Fibroblast of the conjunctiva (primary cell): ENCODE measurements around the gene LTO1.
"Not testable (repeated sequence)": the region's sequence is repeated elsewhere in the genome, so short reads cannot be mapped to it uniquely, and the experiment has no call there.

Experiments
- DNase-seq: peaks from one replicate; pipeline ENCODE4 v3.0.0-alpha.2; 2010; ENCODE audit warnings: low read depth

The LTO1 gene

DNA sequence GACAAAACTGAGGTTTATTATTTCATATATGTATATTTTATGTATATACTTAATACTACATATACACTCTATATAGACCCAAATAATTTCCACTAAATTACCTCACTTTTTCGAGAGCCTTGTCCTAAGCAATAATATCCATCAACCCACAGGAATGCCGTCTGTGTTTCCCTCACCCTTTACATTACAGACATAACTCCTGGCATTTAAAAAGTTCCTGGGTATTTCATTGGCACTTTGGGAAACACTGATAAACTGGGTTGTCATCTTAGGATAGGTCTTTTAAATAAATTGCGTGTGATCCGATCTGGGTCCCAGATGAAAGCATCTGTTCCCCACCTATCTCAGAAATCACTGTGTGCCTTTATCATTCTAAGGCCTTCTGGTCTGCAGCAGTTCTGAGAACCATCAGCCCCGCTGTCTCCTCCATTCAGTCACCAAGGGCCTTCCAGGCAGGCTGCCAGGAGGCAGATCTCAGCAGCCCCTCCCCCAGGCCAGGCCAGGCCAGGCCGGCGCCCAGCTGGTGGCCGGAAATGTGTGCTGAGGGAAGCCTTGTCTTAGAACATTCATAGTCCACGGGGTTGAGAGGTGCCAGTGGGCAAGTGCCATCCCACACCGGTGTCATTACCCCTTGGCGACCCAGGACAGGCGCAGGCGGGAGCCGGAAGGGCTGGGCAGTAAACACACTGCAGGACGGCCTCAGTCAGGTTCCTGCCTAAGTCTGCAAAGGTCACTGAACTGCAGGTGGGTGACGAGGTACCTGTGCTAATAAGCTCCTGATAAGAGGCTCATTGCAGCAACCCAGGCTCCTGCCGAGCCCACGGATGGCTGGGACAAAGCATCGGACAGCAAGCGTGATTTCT, 25.4 kb upstream of the LTO1 start:
- no peak for DNase-seq

DNA sequence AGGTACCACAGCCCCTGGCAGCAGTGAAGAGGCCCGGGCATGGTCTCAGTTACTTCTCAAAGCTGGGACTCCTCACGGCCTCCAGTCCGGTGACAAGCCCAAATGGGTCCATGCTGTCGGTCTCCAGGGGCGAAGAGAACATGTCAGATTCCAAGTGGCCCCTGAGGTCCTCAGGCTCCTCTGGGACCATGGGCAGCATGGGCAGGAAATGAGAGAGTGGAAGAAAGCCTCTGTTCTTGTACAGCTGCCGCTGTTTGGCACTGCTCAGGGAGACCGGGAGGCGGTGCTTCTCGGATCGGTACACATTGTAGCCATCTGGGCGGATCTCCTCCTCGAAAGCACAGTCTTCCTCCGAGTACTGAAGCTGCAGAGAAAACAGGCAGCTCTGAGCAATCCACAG, 24.1 kb upstream of the LTO1 start:
- DNase-seq, result no peak

DNA sequence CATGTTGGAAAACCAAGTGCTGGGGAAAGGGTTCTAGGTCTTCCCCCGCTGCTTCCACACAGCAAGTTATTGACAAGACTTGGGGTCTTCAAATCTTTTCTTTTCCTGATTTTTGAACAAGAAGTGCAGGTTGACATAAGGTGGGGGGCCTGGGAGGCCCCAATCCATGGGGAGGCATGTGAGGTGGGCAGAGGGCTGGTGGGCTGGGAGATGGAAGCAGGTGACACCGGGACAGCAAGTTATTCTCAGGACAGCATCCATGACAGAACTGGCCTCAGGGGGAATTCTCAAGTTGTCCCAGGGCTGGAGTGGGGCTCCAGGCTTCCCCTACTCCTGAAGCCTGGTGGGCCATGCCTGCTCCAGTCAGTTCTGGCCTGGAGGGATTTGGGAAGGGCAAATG, 23.2 kb upstream of the LTO1 start:
- DNase-seq, result no peak

DNA sequence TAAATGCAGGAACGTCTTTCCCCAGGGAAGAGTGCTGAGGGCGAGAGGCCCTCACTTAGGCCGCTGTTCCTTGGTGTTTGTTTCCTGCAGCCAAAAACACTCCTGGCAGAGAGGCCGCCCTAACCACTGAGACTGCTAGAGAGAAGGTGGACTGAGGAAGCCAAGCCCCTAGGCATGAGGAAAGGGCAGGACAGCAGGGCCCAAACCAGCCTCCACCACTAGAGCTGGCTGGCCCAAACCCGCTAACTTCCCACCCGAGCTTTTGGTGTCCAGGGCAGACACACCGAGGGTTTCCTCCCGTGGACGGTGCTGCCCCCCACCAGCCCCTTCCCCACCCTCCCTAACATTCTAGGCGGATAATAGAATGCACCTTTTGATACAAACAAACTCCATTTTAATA, 22.7 kb upstream of the LTO1 start:
- DNase-seq, result no peak

DNA sequence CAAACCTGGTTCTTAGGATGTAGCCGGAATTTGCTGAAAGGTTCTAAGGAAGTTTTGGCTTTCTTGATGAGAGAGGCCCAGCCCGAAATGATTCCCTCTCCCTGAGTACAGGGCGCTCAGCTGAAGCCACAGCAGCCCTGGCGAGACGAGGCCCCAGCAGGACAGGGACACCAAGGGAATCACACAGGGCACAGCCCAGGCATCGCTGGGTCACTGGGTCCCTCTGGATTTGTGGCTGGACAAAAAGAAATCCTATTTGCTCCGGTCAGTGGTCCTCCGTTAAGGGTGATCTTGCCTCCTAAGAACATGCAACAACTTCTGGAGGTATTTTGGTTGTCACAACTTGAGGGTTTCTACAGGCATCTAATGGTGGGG, 22.3 kb upstream of the LTO1 start:
- DNase-seq, result no peak

DNA sequence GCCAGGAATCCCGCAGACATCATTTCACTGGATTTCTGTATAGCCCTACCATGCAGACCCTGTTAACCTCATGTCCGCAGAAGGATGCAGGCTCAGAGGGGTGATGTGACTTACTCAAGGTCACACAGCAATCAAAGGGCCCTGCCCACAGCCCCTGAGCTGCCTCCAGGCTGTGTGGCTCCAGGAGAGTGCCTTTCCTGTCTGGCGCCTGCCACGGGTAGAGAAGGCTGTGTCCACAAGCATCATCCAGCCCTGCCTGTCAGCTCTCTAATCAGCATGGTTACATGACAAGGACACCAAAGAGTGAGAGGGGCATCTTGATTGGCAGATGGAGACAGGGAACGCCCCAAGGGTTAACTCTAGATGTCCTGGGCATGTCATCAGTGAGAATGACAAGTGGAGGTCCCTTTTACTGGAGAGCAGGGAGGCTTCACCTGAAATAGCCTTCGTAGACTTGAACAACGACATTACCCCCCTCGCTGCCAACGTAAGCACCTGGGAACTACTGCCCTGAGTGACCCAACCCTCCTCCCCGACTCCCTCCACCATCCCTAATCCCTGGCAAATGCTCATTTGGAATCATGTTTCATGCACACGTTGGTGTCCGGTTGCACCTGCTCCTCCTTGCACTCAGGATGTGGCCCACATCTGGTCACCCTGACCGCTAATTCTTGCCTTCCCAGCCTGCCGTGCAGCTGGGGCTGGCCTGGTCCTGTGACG, 21.8 kb upstream of the LTO1 start:
- DNase-seq, result no peak

DNA sequence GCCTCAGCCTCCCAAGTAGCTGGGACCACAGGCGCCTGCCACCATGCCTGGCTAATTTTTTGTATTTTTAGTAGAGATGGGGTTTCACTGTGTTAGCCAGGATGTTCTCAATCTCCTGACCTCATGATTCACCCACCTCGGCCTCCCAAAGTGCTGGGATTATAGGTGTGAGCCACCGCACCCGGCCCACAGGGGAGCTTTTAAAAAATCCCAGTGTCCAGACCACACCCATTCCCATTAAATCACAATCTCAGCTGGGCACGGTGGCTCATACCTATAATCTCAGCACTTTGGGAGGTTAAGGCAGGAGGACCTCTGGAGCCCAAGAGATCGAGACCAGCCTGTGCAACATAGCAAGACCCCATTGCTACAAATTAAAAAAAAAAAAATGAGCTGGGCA, 20.8 kb upstream of the LTO1 start:
- DNase-seq, result not testable (repeated sequence)

DNA sequence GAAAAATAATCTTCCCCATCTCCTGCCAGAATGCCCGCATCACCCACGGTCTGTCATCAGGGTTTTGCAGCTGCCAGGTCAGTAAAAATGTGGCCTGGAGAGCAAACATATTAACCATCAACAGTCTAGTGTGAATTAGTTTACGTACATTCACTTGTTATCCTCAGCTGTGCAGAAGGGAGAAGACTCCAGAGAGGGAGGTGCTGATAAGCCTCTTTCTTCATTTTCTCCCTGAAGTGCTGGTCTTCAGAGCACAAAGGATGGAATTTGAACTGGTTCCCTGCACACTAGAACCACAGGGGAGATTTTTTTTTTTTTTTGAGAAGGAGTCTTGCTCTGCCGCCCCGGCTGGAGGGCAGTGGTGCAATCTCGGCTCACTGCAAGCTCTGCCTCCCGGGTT, 20.4 kb upstream of the LTO1 start:
- no peak for DNase-seq

DNA sequence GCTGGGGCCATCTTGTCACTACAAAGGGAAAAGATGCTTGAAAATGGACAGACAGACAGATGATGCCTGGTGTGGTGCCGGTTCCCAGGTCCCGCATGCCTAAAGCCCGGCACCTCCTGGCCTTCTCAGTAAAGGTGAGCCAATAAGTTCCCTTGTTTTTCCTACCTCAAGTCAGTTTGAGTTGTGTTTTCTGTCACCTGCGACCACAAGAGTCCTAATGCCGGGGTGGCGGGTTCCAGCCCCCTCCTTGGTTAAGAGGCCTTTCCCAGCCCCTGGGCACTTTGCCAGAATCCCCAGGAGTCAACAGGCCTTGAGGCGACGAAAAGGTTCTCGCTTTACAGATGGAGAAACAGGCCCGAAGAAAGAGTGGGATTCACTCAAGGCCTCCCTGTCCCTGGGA, 19.6 kb upstream of the LTO1 start:
- no peak for DNase-seq

DNA sequence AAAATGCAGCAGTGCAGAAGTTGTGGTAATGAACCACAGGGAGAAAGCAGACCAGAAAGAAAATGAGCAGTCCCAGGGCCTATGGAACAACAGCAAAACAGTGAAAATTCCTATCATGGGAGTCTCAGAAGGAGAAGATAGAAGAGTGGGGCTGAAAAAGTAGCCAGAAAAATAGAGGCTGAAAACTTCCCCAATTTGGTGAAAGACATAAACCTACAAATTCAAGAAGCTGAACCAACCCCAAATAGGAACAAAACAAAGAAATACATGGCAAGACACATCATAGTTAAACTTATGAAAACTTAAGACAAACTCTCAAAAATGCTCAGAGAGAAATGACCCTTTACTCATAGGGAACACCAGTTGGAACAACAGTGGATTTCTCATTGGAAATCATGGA, 17.3 kb upstream of the LTO1 start:
- no peak for DNase-seq

DNA sequence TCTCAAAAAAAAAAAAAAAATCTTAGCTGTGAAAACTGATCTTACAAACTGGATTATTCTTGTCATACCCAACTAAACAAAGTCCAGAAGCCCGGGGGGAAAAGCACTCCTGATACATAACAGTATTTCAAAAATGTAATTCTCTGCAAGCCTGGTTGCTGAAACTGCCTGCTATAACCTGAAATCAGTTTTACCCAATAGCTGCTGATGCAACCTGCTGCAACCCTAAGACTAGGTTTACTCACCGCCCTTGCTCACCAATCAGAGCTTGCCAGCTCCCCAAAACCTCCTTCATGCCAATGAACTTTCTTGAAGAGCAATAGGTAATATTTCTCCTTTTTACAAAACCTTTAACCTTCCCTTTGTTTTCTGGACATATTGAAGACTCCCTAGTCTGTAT, 16.3 kb upstream of the LTO1 start:
- peak; percentile 55 for DNase-seq

DNA sequence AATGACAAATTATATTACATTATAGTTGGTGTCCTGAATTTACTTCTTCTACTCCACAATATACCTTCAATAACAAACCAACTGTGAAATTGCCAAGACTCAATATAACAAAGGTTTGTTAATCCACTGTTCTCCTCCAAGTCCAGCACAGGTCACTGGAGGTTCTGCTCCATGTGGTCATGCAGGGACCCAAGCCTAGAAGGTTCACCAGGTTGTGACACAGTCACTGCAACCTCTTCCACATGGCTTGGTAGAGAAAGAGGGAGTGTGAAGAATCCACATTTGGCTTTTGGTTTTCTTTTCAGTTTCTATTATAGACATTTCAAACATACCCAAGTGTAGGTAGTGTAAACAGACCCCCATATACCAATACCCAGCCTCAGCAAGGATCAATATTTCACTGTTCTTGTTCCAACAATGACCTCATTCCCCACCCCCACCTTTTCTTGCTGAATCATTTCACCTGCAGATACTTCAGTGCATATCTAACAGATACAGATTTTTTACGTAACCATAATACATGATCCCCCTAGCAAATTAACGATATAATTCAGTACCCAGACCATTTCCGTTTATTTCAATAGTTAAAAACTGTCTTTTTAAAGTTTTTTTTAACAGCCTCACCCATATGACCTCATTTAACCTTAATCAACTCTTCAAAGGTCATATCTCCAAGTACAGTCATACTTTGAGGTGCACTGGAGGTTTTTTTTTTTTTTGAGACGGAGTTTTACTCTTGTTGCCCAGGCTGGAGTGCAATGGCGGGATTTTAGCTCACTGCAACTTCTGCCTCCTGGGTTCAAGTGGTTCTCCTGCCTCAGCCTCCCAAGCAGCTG, 14.5 kb upstream of the LTO1 start:
- no peak for DNase-seq

DNA sequence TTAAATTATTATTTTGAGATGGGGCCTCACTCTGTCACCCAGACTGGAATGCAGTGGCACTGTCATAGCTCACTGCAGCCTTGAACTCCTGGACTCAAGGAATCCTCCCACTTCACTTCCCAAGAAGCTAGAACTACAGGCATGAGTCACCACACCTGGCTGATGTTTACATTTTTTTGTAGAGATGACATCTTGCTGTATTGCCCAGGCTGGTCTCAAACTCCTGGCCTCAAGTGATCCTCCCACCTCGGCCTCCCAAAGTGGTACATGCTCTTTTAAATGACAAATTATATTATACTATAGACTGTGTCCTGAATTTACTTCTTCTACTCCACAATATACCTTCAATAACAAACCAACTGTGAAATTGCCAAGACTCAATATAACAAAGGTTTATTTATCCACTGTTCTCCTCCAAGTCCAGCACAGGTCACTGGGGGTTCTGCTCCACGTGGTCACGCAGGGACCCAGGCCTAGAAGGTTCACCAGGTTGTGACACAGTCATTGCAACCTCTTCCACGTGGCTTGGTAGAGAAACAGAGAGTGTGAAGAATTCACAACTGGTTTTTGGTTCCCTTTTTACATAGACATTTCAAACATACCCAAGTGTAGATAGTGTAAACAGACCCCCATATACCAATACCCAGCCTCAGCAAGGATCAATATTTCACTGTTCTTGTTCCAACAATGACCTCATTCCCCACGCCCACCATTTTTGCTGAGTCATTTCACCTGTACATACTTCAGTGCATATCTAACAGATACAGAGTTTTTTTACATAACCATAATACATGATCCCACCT, 13.0 kb upstream of the LTO1 start:
- not testable (repeated sequence) for DNase-seq

DNA sequence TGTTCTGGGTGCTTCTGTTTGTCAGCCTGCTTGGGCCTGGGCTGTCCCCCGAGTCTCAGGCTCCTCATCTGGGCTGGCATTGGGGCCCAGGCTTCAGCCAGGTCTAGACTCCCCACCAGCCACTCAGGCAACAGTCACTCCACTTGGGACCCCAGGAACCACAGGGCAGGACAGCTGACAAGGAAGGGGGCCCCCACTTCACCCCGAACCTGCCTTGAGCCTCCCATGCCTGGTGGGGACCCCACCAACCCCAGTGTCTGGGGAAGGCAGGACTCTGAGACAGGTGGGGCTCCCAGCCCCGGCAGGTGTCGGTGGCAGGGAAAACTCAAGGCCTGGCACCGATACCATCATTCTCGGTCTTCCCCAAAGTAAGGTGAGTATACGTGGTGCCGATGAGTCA, 11.7 kb upstream of the LTO1 start:
- DNase-seq, result no peak

DNA sequence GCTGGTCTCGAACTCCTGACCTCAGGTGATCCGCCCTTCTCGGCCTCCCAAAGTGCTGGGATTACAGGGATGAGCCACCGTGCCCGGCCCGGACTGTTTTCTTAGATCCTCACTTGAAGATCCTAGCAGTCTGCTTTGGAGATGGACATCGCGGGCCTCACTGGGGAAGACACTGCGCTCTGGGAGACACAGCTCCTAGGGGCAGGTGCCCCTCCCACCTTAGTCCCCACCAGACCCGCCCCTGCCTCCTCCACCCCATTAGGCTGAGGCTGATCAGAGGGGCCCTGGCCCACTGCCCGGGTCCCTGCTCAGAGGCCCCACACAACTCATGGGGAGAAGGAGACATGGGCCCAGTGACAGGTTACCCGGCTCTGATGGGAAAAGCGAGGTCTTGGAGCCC, 11.3 kb upstream of the LTO1 start:
- no peak for DNase-seq

DNA sequence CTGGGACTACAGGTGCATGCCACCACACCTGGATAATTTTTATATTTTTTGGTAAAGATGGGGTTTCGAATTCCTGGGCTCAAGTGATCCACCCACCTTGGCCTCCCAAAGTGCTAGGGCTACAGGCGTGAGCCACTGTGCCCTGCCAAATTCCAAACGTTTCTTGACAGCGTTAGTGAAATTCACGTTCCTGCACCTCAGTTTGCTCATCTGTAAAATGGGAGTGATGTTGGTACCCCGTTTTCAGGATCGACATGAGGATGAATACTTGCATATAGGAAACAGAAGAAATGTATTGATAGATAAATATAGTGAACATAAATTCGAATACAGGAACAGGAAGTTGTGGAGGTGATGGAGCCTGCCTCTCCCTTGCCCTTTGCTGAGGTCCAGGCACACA, 10.2 kb upstream of the LTO1 start:
- no peak for DNase-seq

DNA sequence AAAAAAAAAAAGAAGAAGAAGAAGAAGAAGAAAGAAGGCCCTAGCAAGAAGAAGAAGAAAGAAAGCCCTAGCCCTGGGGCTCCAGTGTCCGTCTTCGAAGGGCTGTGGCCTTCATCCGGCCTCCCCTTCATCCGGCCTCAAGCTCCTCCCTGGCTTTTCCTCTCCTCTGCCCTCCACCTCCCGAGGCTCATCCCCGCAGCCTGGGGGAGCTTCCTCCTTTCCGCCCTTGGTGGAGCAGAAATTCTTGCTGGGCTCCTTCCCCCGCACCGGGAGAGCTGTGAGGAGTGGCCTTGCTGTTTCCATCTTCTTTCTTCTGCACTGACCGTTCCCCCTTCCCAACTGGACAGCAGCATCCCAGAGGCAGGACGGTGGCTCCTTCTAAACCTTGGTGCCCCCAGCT, 9.5 kb upstream of the LTO1 start:
- DNase-seq, result no peak

DNA sequence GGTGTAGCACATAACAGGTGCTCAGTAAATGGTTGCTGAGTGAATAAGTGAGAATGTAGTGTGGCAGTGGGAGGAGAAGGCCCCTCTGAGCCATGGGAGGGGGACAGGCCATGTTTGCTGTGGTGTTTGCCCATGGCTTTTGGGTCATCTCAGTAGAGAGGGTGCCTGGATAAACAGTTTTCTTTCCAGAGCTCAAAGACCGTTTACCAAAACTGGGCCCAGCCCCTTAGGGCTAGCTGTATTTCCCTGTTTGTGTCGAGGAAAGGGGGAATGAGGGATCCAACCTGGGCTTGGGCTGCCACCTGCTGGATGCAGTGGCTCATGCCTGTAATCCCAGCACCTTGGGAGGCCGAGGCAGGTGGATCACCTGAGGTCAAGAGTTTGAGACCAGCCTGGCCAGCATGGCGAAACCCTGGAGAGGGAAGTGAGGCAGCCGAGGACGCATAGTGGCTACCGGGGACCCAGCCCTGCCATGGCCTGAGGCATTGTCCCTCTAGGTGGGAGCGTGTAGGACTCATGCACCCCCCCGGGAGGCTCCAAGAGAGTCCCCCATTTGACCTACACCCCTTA, 8.7 kb upstream of the LTO1 start:
- no peak for DNase-seq

DNA sequence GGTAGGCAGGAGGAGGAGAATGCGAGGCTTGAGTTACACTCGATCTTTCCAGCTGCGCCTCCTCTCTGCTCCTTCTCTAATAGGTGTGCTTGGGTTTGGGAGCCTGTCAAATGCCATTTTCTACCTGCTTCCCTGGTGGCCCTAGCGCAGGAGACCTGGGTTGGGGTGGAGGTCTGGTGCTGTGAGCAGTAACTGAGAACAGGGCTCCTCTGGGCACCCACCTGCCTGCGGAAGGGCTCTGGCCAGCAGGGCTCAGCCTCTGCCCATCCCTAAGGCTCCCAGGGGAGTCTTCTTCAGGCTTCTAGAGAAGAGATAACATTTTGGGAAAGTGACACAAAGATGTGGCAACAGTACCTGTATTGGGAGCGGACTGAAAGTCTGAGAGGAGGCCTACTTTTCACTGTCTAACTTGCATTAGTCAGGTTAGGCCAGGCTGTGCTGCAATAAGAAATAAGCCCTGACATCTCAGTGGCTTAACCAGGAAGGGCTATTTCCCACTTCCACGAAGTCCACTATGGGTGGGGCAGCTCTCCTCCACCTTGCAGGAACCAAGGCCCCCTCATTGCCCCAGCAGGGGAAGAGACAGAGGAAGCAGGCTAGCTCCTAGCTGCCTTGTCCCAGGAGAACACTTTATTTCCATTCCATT, 7.7 kb upstream of the LTO1 start:
- DNase-seq, result no peak

DNA sequence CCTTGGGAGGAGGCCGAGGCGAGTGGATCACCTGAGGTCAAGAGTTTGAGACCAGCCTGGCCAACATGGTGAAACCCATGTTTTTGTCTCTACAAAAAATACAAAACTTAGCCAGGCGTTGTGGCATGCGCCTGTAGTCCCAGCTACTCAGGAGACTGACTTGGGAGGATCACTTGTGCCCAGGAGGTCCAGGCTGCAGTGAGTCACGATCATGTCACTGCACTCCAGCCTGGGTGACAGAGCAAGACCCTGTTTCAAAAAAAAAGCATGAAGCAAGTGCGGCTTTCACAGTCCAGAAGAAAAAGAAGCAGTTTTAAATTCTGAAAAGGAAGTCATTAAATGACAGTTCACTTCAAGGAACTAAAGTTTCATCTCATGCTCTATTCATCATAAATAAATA, 7.1 kb upstream of the LTO1 start:
- DNase-seq, result no peak

DNA sequence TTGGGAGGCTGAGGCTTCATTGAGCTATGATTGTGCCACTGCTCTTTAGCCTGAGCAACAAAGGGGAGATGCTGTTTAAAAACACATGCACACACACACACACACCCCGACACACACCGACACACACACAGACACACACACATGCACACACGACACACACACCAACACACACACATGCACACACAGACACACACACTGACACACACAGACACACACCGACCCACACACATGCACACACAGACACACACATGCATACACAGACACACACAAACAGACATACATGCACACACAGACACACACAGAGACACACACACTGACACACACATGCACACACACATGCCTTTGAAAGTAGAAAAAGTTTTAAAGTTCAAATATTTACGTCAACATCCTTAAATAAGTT, 5.5 kb upstream of the LTO1 start:
- no peak for DNase-seq
